Neutrophil (primary cell): ENCODE results near the gene CBFA2T3.

Source experiments
- H3K27ac ChIP-seq: fragments of 200-600 bp; sonication (generic); 2 replicates; pipeline ENCODE4 v1.5.1; 2016; ENCODE audit warnings: mild to moderate bottlenecking, moderate library complexity
- H3K27me3 ChIP-seq: fragments of 200-600 bp; sonication (generic); 2 replicates; pipeline ENCODE4 v1.6.0; 2016; ENCODE audit warnings: mild to moderate bottlenecking
- H3K36me3 ChIP-seq: fragments of 200-600 bp; sonication (generic); 2 replicates; pipeline ENCODE4 v1.5.1; 2017
- H3K4me1 ChIP-seq, 2 experiments: fragments of 200-600 bp in 1 of 2; sonication (generic) in 1 of 2; 1 replicate in 1 of 2; 2 replicates in 1 of 2; pipeline versions ENCODE4 v1.5.1 to v1.6.1; 2013 to 2016; ENCODE audit warnings: low read depth in 1 of 2, low read length in 1 of 2, mild to moderate bottlenecking in 1 of 2, moderate library complexity in 1 of 2; ENCODE audit not compliant: control insufficient read depth in 1 of 2, insufficient read depth in 1 of 2
- H3K4me3 ChIP-seq, 2 experiments: fragments of 200-600 bp in 1 of 2; sonication (generic) in 1 of 2; 1 replicate in 1 of 2; 2 replicates in 1 of 2; pipeline ENCODE4 v1.5.1; 2013 to 2016; ENCODE audit warnings: low read depth in 1 of 2, low read length in 1 of 2, mild to moderate bottlenecking in 1 of 2, moderate library complexity in 1 of 2
- H3K9me3 ChIP-seq: fragments of 200-600 bp; sonication (generic); 2 replicates; pipeline ENCODE4 v1.5.1; 2016
- TF ChIP-seq, protein P1 (sequence below): fragments of 200-600 bp; sonication (generic); IDR thresholded peaks from 2 replicates; pipeline ENCODE4 v1.5.1; 2016; ENCODE audit warnings: antibody characterized with exemption

CBFA2T3 gene

DNA sequence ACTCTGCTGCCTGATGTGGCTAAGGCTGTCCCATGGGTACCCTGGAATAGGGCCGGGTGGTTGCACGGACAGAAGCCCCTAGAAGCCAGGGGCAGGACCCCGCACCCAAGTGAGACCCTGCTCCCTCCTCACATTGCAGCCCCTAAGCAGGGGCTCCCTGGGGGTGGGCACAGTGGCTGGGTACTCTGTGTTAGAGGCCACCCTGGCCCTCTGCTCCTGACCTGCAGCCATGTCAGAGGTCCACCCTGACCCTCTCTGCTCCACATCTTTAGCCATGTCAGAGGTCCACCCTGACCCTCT is 2.1 kb downstream of the CBFA2T3 start:
- no peak overlapping the region for H3K27ac ChIP-seq
- TF ChIP-seq, protein P1, sequence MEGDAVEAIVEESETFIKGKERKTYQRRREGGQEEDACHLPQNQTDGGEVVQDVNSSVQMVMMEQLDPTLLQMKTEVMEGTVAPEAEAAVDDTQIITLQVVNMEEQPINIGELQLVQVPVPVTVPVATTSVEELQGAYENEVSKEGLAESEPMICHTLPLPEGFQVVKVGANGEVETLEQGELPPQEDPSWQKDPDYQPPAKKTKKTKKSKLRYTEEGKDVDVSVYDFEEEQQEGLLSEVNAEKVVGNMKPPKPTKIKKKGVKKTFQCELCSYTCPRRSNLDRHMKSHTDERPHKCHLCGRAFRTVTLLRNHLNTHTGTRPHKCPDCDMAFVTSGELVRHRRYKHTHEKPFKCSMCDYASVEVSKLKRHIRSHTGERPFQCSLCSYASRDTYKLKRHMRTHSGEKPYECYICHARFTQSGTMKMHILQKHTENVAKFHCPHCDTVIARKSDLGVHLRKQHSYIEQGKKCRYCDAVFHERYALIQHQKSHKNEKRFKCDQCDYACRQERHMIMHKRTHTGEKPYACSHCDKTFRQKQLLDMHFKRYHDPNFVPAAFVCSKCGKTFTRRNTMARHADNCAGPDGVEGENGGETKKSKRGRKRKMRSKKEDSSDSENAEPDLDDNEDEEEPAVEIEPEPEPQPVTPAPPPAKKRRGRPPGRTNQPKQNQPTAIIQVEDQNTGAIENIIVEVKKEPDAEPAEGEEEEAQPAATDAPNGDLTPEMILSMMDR: no peak
- H3K27me3 ChIP-seq: no peaks in the 10 kb centered on the region
- H3K36me3 ChIP-seq: peaks cover 8% of the 10 kb centered on the region
- peaks cover 77 to 84% of the 10 kb centered on the region in 2 experiments for H3K4me1 ChIP-seq
- no peaks in the 10 kb centered on the region for H3K9me3 ChIP-seq
- peak overlapping the region; percentile 69 to 70 for H3K4me3 ChIP-seq

- TF ChIP-seq, protein P1: no peak
- no peaks in the 10 kb centered on the region for H3K27me3 ChIP-seq
Measured at GRCh38 chr16:88974080-88974915, 2.7 kb downstream of the CBFA2T3 start.

DNA sequence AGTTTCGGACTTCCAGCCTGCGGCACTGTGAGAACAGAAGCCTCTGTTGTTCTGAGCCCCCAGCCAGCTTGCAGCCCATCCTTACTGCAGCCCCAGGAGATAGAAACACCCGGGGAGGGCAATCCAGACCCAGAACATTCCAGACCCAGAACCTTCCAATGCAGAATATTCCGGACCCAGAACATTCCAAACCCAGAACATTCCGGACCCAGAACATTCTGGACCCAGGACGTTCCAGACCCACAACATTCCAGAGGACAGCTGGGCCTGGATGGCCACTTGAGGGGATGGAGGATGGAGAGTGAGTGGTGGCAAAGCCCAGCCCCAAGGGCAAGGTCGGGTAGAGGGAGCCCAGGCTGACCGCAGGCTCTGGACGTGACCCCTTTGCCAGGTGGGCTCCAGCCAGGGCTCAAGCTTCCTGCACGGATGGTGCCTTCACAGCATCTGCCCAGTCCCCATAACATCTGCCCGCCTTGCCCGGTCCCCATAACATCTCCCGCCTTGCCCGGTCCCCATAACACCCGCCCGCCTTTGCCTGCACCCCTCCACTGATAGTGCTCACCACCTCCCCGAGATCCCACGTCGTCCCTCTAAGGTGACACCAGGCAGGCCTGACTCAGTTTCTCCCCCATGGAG is 3.5 kb downstream of the CBFA2T3 start:
- Histone ChIP-seq H3K27me3 (peaks cover under 1% of the 10 kb centered on the region), H3K4me1 (peaks cover 74 to 85% of the 10 kb centered on the region in 2 experiments), H3K36me3 (peaks cover 8% of the 10 kb centered on the region), H3K27ac (no peak overlapping the region), H3K9me3 (no peaks in the 10 kb centered on the region), H3K4me3 (no peak overlapping the region)
- TF ChIP-seq, protein P1: no peak

More at GRCh38 chr16:88974080-88974915, 2.7 kb downstream of the CBFA2T3 start:
- Histone ChIP-seq H3K4me1 (peaks cover 77 to 85% of the 10 kb centered on the region in 2 experiments), H3K4me3 (peak overlapping the region; percentile 69 to 70), H3K9me3 (no peaks in the 10 kb centered on the region), H3K36me3 (peaks cover 8% of the 10 kb centered on the region), H3K27ac (no peak overlapping the region)

GRCh38 chr16:88973007-88973410 is 4.0 kb downstream of the CBFA2T3 start:
- peaks cover 74 to 85% of the 10 kb centered on the region in 2 experiments for H3K4me1 ChIP-seq
- no peak overlapping the region for H3K4me3 ChIP-seq
- TF ChIP-seq, protein P1: no peak
- no peaks in the 10 kb centered on the region for H3K9me3 ChIP-seq
- peaks cover 6% of the 10 kb centered on the region for H3K27me3 ChIP-seq
- no peak overlapping the region for H3K27ac ChIP-seq
- peaks cover 8% of the 10 kb centered on the region for H3K36me3 ChIP-seq

DNA sequence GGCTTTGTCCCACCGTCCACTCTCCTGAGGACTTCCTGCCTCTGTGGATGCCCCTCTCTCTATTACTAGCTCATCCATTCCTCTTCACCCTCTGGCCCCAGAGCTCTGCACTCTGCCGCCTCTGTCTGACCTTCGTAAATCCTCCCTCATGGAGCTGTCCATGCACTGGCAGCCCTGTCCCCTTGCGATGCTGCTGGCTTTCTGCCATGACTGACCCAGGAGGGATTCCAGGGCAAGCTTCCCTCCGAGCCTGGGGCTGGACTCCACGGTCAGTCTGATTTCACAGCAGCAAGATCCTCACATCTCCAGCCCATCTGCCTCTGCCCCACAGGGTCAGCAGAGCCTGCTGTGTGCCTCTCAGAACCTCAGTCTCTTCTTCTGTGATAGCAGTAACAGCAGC is 4.7 kb downstream of the CBFA2T3 start:
- peaks cover 12% of the 10 kb centered on the region for H3K27me3 ChIP-seq
- H3K27ac ChIP-seq: peak overlapping the region; percentile 54

More for the DNA sequence above, 4.7 kb downstream of the CBFA2T3 start:
- TF ChIP-seq, protein P1: no peak
- Histone ChIP-seq H3K36me3 (peaks cover 8% of the 10 kb centered on the region), H3K9me3 (no peaks in the 10 kb centered on the region), H3K4me1 (peaks cover 74 to 85% of the 10 kb centered on the region in 2 experiments), H3K4me3 (peak overlapping the region in 1 of 2 experiments; percentile 31)
